ENCODE results near the gene PARP8.

GRCh38 chr5:50709471-50709870, 43.0 kb downstream of the PARP8 start:
- TF ChIP-seq FOSL1 (IDR thresholded peaks at IDR 0.05; ENCODE audit: insufficient read depth, low read depth, low read length) (no peak), POLR2A (IDR thresholded peaks at IDR 0.05; ENCODE audit: control extremely low read depth in 1 of 2, low read depth in 2 of 2, low read length in 2 of 2) (no peak)

All from H1 (cell line).